NCI-H774 (cell line): ENCODE results near the gene FAM110C.
A peak's percentile ranks its signal among the peaks of the same experiment; 100 is the strongest.
"Not testable (repeated sequence)": the region's sequence is repeated elsewhere in the genome, so short reads cannot be mapped to it uniquely, and the experiment has no call there.

ENCODE experiments used
- DNase-seq: peaks from one replicate; lab custom pipeline; 2025; lab: John Stamatoyannopoulos, UW

FAM110C gene

GRCh38 chr2:44748-45341 is 1.5 kb downstream of the FAM110C start:
- no peak for DNase-seq

GRCh38 chr2:42788-43187 is 3.5 kb downstream of the FAM110C start:
- DNase-seq, result no peak

GRCh38 chr2:40465-40864 is 5.8 kb downstream of the FAM110C start:
- no peak for DNase-seq

- no peak for DNase-seq
Measured at GRCh38 chr2:38155-38554, 8.2 kb downstream of the FAM110C start.

DNA sequence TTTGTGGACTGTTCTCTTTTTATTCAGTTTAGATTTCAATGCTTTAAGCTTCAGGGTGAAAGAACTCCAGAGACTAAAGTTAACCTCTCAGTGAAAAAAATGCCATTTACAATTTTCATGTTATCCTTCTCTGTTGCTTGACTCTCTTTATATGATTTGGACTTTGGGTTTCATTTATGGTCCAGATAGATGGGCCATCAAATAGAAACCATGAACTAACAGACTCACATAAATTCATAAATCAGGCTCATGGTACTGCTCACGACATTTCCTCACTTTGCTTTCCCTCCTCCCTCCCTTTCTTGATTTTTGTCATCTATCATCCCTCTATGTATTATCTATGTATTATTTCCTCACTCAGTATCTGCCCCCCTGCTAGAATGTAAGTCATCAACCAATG is 10.0 kb downstream of the FAM110C start:
- no peak for DNase-seq

DNA sequence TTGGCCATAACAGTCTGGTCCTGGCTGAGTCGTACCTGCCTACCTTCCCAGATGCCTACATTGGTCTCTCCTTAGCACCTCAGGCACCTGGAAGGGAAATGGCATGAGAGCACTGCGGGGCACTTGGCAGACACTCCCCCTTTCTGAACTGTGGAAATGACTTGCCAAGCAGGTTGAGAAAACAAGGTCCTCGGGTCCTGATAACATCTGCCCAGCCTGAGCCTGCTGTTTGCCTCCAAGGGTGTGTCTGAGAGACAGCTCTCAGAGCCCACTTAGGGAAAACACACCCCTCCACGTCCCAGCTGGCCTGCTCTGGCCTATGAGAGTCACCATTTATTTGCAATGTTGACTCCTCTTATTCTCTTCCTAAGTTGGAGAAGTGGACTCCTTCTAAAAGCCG is 10.5 kb downstream of the FAM110C start:
- DNase-seq, result no peak

- DNase-seq, result no peak
Measured at GRCh38 chr2:33620-34019, 12.7 kb downstream of the FAM110C start.

DNA sequence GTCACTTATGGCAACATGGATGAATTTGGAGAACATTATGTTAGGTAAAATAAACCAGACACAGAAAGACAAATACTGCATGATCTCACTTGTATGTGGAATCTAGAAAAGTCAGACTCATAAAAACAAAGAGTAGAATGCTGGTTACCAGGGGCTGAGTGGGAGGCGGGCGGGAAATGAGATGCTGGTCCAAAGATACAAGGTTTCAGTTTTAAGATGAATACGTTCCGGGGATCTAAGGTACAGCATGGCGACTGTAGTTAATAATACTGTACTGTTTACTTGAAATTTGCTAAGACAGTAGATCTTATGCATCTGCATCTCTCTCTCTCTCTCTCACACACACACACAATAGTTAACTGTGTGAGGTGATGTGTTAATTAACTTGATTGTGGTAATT is 14.2 kb downstream of the FAM110C start:
- no peak for DNase-seq

GRCh38 chr2:29253-29652 is 17.1 kb downstream of the FAM110C start:
- DNase-seq, result no peak

- no peak for DNase-seq
Measured at GRCh38 chr2:28406-28975, 17.8 kb downstream of the FAM110C start.

GRCh38 chr2:26891-27290 is 19.4 kb downstream of the FAM110C start:
- no peak for DNase-seq

DNA sequence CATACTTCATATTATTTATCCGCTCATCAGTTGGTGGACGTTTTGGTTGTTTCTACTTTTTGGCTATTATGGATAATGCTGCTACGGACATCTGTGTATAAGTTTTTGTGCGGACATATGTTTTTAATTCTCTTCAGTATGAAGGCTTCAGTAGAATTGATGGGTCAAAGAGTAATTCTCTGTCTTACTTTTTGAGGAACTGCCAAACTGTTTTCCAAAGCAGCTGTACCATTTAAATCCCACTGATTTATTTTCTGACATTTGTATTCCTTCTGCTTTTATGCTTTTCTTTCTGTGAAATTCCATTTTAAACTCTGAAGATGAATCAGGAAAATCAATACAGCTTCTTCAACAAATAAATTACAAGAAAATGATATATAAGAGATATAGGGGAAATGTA is 20.8 kb downstream of the FAM110C start:
- DNase-seq, result no peak

DNA sequence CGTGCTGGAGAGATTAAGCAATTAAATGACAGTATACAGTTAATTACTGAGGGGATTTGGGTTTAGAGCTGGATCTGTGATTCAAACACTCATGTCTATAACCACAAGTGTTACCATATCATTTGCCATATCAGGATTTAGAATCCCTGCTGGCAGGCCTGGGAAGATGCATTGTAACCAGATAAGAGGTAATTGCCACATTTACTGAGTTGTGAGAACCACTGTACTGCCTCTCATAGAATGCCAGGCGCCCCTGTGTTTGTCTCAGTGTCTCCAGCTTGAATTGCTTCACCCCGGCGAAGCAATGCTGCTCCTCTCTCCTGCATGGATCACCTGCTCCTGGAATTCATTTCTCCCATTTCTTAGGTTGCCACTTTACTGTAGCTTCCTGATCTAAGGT is 21.7 kb downstream of the FAM110C start:
- DNase-seq, result not testable (repeated sequence)

- DNase-seq, result no peak
Measured at GRCh38 chr2:24107-24506, 22.2 kb downstream of the FAM110C start.

DNA sequence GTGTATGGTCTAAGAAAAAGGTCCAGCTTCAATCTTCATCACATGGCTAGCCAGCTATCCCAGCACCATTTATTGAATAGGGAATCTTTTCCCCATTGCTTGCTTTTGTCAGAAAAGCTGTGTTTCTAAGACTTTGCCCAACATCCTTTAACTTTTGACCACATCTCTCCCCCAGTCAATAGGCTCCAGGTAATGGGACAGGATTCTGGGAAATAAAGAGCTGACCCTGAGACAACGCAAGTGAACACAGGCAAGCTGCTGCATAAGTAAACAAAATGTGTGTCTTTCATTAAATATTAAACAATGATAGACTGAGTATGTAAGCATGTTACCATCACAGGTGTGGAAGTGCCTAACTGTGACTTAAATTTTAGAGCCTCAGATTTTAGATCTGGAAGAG is 23.0 kb downstream of the FAM110C start:
- no peak for DNase-seq

GRCh38 chr2:22244-22643 is 24.1 kb downstream of the FAM110C start:
- not testable (repeated sequence) for DNase-seq

DNA sequence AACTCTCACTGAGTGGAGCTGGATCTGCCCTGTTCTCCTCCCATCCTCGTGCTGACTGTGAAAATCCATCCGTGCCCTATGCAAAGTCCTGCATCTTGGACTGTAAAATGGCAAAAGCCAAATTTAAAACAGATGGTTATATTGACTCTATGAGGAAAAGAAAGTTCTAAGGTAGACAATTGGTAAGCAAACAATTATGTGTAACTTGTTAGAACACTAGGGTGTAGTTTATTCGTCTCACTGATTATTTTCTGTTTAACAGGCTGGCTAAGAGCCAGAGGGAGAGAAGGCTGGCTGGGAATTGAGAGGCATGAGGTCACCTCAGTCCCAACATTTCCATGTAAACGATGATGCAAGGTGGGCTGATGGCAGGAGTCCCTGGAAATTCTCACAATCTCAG is 26.0 kb downstream of the FAM110C start:
- peak; percentile 24 for DNase-seq

- no peak for DNase-seq
Measured at GRCh38 chr2:19505-19904, 26.8 kb downstream of the FAM110C start.

DNA sequence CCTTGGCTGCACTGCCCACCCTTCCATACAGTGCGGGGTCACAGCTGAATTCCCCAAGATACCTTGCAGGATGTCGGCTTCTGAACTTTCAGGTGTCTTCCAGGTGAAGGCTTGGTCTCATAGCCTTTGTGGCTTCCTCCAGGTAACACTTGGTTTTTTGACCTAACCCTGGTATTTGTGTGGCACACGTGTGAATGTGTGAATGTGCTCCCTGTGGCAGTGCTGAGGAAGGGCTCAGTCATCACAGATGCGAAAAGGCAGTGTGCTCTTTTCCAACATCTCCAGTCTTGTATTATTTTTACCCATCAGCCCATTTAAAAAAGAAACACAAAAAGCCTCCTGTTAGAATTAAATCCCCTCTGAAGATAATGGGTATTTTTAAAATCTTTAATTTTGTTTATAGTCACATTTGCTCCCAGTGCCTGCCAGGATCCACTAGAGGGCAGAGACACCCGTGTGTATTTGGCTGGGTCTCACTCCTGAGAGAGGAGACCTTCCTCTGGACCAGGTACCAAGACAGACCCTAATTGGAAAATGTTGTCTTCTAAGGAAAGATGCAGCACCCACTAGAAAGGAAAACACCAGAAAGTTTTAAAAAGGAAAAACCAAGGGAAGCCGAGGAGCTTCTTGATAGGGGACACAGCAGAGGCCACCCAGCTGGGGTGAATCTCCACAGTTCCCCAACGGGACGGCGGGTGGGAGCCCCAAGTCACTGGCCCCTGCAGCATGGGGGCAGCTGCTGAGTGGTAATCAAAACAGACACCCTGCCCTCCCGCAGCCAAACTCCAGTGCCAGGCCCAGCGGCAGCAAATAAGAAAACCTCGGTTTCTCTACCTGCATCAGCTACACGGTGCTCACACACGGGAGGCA is 27.7 kb downstream of the FAM110C start:
- no peak for DNase-seq

GRCh38 chr2:15916-16315 is 30.4 kb downstream of the FAM110C start:
- DNase-seq, result not testable (repeated sequence)

GRCh38 chr2:11248-11941 is 34.9 kb downstream of the FAM110C start:
- DNase-seq, result no peak

DNA sequence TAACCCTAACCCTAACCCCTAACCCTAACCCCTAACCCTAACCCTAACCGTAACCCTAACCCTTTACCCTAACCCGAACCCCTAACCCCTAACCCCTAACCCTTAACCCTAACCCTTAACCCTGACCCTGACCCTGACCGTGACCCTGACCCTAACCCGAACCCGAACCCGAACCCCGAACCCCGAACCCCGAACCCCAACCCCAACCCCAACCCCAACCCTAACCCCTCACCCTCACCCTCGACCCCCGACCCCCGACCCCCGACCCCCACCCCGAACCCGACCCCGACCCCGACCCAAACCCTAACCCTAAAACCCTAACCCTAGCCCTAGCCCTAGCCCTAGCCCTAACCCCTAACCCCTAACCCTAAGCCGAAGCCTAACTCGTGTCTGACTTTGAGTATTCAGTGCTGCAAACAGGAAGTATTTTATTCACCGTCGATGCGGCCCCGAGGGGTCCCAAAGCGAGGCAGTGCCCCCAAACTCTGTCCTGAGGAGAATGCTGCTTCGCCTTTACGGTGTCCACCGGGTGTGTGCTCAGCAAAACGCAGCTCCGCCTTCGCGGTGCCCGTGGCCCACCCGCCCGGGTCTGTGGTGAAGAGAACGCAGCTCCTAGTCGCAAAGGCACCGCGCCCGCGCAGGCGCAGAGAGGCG is 36.0 kb downstream of the FAM110C start:
- DNase-seq, result no peak
